ENCODE measurements around the gene TNRC18. TPM values are rescaled to one million over a fixed set of nuclear protein-coding genes. Genes with fewer than 3 reads are reported as not detected.

The TNRC18 gene
- total RNA-seq, 2 experiments from 2014 or later, result 43.8 to 44.2 TPM

GRCh38 chr7:5423976-5424748 lies 528 bp upstream of the TNRC18 start:
- CTCF ChIA-PET, result interaction anchor here (1.0 to 1.1 kb wide), 2 partner anchors 28 to 184 kb away, joined by 5 to 7 read pairs; no protein-coding TSS in a partner anchor
- Mint-ChIP-seq H3K9me3 (no peaks in the 10 kb centered on the region), H3K4me1 (ENCODE audit: low read depth) (peaks cover 29% of the 10 kb centered on the region), H3K36me3 (ENCODE audit: low read depth) (no peaks in the 10 kb centered on the region), H3K27ac (no peak overlapping the region), H3K4me3 (peak overlapping the region; percentile 62), H3K27me3 (peaks cover 64% of the 10 kb centered on the region)
- intact Hi-C loops (cut with micrococcal nuclease), result no loop called here
- peak; percentile 41 for ATAC-seq
- TF ChIP-seq CTCF (IDR thresholded peaks at IDR 0.05), result no peak
- peak; percentile 53 for DNase-seq
- POLR2A ChIA-PET, result no interaction called here

DNA sequence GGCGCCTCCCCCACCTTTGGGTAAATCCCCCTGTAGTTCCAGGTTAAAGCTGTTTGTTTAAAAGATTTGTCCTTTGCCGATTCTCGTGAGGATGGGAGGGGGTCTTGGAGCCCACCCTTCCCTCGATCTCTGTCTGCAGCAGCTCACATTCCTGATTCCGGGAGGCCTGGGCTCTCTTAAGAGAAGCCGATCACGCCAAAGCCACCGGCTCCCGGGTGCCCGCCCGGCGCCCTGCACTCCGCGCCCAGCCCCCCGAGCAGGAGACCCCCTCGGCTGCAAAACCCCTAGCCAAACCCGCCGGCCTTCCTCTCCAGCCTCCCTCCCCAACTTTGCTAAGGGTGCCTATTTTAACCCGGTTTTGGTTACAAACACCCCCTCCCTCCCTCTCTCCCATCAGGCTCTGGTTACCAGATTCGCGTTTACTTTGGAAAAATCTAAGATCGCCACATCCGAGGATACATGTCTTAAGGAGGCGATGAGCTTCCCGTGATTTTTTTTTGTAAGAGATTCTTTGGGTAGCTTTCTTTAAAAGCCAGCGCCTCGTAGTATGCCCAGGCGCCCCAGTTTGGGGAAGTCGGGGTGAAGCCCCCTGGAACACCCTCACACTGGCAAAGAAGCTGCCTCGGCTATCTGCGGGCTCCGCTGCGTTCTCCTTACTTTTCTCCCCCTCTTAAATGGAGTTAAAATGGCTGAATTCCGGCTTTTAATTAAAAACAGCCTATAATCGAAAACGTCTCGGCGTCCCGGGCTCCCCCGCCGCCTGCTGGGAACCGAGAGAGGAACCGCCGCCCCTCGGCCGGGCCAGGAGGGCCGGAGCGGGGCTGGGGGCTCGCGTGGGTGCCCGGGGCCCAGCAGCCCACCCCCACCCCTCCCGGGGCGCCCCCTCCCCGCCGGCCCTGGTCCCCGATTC lies 983 bp downstream of the TNRC18 start:
- no peaks in the 10 kb centered on the region for H3K36me3 Mint-ChIP-seq (ENCODE audit: low read depth)
- POLR2A ChIA-PET, result interaction anchor here (0.7 to 1.6 kb wide), 3 partner anchors 18 to 174 kb away, joined by 3 to 7 read pairs (median 3); no protein-coding TSS in a partner anchor
- no peak overlapping the region for H3K27ac Mint-ChIP-seq
- intact Hi-C loops (cut with micrococcal nuclease), result no loop called here
- H3K4me3 Mint-ChIP-seq, result peak overlapping the region; percentile 58
- no peak for ATAC-seq
- DNase-seq, result no peak
- no peak for TF ChIP-seq CTCF (IDR thresholded peaks at IDR 0.05)
- H3K4me1 Mint-ChIP-seq (ENCODE audit: low read depth), result peaks cover 31% of the 10 kb centered on the region
- peaks cover 69% of the 10 kb centered on the region for H3K27me3 Mint-ChIP-seq
- no peaks in the 10 kb centered on the region for H3K9me3 Mint-ChIP-seq
- CTCF ChIA-PET, result interaction anchor here (1.2 to 2.3 kb wide), 4 partner anchors 26 to 72 kb away, joined by 4 to 7 read pairs (median 6); no protein-coding TSS in a partner anchor

DNA sequence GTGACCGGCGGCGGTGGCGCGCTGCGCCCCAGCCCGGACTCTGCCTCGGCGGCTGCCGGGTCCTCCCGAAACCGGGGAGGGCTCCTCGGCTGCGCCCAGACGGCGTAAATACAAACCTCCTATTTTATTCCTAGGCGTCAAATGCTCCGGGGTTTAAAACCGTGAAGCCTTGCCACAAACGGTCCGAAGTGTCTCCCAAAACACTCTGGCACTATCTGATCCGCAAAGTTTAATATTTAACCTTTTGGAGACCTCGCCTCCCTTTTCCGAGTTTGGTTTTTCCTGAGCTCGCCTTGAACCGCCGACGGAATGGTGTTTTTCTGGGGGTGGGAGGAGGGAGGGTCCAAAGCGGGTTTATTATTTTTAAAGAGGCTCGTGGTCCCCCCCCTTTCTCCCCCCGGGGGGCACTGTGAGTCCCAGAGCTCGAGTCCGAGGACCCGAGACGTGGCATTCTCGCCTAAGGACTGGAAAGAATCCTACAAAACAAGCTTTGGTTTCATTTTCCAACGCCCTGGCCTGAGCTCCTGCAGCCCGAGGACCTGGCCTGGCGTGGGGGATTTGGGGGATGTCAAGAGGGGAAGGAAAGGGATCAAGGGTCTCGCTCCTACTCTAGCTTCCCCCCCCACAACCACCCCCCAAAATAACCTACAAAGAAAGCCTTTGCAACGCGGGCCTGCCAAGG lies 1.8 kb downstream of the TNRC18 start:
- intact Hi-C loops (cut with micrococcal nuclease), result no loop called here
- DNase-seq, result no peak
- ATAC-seq, result no peak
- Mint-ChIP-seq H3K27ac (no peak overlapping the region), H3K4me1 (ENCODE audit: low read depth) (peaks cover 29% of the 10 kb centered on the region), H3K4me3 (peak overlapping the region; percentile 58), H3K36me3 (ENCODE audit: low read depth) (no peaks in the 10 kb centered on the region), H3K27me3 (peaks cover 63% of the 10 kb centered on the region), H3K9me3 (no peaks in the 10 kb centered on the region)
- POLR2A ChIA-PET, result interaction anchor here (1.3 to 1.6 kb wide), 2 partner anchors 25 to 174 kb away, joined by 3 to 7 read pairs; no protein-coding TSS in a partner anchor
- TF ChIP-seq CTCF (IDR thresholded peaks at IDR 0.05), result no peak
- CTCF ChIA-PET, result interaction anchor here (1.2 to 2.3 kb wide), 4 partner anchors 25 to 73 kb away, joined by 4 to 7 read pairs (median 6); no protein-coding TSS in a partner anchor

DNA sequence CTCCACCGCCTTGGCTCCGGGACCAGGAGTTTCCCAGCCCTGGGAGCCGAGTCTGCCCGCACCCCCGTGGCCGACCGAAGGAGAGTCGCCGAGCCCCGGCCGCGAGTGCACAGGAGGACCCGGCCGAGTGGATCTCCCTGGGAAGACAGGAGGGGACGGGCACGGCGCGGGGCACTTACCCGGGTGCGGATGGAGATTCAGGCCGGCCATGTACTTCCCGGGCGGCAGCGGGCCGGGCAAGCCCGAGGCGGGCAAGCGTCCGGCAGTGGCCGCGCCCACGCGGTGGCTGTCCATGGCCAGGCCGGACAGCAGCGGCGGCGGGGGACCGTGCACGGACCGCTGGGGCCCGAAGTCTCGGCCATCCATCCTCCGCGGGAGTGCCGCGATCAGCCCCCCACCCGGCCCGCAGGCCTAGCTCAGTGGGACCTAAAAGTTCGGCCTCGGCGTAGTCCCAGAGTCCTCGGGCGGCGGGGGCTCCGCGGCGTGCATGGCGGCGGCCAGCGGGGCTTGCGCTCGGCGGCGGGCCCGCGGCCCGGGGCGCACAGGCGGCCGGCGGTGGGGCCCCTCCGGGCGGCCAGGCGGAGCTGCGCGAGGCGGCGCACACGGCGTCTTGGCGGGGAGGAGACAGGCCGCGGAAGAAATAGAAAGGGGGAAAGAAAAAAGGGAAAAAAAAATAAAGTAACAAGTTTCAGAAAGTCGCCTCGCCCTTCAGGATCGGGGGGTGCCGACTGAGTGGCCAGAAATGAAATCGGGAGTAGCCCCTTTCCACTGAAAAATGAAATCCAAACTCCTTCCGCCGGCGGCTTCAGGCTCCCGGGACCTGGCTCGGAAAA lies 2.5 kb downstream of the TNRC18 start:
- no peaks in the 10 kb centered on the region for H3K36me3 Mint-ChIP-seq (ENCODE audit: low read depth)
- ChIA-PET POLR2A (interaction anchor here (1.0 to 1.6 kb wide), 2 partner anchors 25 to 175 kb away, joined by 3 read pairs; no protein-coding TSS in a partner anchor), CTCF (interaction anchor here (1.2 to 2.3 kb wide), 2 partner anchors 30 to 74 kb away, joined by 4 to 7 read pairs; no protein-coding TSS in a partner anchor)
- ATAC-seq (no peak), DNase-seq (no peak)
- H3K4me3 Mint-ChIP-seq, result peak overlapping the region; percentile 36
- no peak overlapping the region for H3K27ac Mint-ChIP-seq
- H3K27me3 Mint-ChIP-seq, result peaks cover 59% of the 10 kb centered on the region
- H3K9me3 Mint-ChIP-seq, result no peaks in the 10 kb centered on the region
- intact Hi-C loops (cut with micrococcal nuclease), result no loop called here
- H3K4me1 Mint-ChIP-seq (ENCODE audit: low read depth), result peaks cover 29% of the 10 kb centered on the region
- TF ChIP-seq CTCF (IDR thresholded peaks at IDR 0.05), result no peak
